Body of pancreas (tissue), 4 donors: Measurements from ENCODE around the gene ZFAND5.

Source experiments
- CTCF ChIP-seq, 7 experiments: fragments of 450-650 bp in 4 of 7; fragments of 200-600 bp in 3 of 7; sonication (generic) in 3 of 7; IDR thresholded peaks; one replicate each; pipeline ENCODE4 v1.5.1; 2016 to 2019; ENCODE audit warnings: antibody characterized with exemption in 7 of 7
- POLR2A ChIP-seq, 3 donors: fragments of 450-650 bp; IDR thresholded peaks; one replicate each; pipeline ENCODE4 v1.6.1; 2016; ENCODE audit warnings: antibody characterized with exemption in 3 of 3, mild to moderate bottlenecking in 2 of 3

- TF ChIP-seq CTCF (IDR thresholded peaks at IDR 0.05): no peak
- TF ChIP-seq POLR2A (IDR thresholded peaks at IDR 0.05): no peak
Measured at GRCh38 chr9:72396247-72397091, 31.5 kb upstream of the ZFAND5 start.
